GM12801 (cell line): Measurements from ENCODE around the gene NVL.

Experiments used
- TF ChIP-seq, protein P1 (sequence below): IDR thresholded peaks from one replicate; pipeline ENCODE4 v1.5.1; 2011; ENCODE audit warnings: control low read depth; ENCODE audit not compliant: insufficient read length; ENCODE audit errors: extremely low read depth

NVL gene

DNA sequence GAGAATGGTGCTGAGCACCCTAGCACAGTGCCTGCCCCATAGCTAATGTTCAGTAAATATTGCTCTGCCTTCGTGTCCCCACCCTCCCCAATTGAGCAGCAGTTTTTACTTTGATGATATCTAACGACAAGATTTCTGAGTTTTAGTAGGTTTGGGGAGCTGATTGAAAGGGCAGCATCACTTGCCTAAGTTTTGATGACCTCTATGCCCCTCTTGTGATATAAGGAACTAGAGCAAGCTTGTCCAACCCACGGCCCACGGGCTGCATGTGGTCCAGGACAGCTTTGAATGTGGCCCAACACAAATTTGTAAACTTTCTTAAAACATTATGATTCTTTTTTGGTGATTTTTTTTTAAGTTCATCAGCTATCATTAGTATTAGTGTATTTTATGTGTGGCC lies 28.3 kb upstream of the NVL start:
- TF ChIP-seq, protein P1, sequence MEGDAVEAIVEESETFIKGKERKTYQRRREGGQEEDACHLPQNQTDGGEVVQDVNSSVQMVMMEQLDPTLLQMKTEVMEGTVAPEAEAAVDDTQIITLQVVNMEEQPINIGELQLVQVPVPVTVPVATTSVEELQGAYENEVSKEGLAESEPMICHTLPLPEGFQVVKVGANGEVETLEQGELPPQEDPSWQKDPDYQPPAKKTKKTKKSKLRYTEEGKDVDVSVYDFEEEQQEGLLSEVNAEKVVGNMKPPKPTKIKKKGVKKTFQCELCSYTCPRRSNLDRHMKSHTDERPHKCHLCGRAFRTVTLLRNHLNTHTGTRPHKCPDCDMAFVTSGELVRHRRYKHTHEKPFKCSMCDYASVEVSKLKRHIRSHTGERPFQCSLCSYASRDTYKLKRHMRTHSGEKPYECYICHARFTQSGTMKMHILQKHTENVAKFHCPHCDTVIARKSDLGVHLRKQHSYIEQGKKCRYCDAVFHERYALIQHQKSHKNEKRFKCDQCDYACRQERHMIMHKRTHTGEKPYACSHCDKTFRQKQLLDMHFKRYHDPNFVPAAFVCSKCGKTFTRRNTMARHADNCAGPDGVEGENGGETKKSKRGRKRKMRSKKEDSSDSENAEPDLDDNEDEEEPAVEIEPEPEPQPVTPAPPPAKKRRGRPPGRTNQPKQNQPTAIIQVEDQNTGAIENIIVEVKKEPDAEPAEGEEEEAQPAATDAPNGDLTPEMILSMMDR: no peak

DNA sequence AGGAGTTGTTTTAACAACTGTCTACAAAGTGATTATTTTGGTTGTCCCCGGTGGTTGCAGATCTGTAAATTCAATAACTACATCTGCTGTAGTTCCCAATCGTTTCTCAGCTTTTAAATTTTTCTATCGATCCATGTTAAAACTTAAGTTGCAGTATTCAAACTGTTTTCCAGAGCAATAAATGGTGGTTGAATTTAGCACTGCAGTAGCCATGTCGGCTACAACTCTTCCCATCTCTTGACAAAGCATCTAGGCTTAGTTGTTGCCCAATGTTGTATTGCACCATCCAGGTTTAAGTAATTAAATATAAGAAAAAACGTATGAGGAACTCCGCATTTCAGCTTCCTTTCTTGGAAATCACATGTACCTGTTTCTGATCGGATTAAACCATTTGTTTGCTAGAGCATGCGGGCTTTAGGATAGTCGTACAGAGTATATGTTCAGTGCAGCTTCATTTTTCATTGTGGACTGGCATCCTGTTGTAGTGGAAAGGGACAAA lies 27.7 kb upstream of the NVL start:
- TF ChIP-seq, protein P1: no peak

DNA sequence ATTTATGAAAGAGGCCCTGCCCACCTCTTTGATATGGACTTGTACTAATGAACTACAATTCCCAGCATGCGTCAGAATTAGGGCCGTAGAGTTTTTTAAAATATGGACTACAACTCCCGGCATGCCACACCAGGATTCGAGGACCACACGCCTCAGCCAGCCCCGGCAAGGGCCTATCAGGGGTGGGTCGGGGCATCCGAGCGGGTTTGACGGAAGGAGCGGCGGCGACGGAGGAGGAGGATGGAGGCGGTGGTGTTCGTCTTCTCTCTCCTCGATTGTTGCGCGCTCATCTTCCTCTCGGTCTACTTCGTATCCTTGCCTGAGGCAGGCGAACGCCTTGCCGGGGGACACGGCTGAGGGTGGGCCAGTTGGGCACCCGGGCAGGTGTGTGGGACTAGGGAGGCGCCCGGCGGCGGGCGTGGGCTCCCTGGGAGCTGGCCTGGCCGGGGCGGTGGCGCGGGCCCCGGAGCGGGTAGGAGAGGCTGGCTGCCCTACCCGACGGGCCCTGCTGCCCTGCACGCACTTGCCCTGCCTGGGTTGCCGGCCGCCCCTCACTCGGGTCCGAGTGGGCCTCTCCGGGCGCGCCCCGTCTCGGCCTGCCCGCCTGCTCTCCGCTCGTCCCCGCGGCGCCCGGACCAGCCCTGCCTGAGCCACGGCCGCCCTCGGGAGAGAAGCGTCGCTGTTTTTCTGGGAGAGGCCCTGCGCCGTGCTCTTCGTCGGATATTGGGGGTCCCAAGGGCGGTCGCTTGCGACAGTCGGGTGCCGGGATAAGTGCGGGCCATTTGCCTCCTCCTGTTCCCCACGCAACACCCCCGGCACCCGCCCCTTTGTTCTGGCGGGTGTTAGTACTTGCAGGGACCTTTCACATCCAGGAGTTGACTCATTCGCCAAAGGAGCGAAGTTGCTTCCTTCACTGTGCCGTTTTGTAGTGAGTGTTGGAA lies 27.0 kb upstream of the NVL start, which contains the start of gene CNIH4:
Gene CNIH4 (plus strand): TSS at position 195 of the 941 bp plus-strand sequence. CDS start 46 bp downstream, at position 241.
- TF ChIP-seq, protein P1: no peak

DNA sequence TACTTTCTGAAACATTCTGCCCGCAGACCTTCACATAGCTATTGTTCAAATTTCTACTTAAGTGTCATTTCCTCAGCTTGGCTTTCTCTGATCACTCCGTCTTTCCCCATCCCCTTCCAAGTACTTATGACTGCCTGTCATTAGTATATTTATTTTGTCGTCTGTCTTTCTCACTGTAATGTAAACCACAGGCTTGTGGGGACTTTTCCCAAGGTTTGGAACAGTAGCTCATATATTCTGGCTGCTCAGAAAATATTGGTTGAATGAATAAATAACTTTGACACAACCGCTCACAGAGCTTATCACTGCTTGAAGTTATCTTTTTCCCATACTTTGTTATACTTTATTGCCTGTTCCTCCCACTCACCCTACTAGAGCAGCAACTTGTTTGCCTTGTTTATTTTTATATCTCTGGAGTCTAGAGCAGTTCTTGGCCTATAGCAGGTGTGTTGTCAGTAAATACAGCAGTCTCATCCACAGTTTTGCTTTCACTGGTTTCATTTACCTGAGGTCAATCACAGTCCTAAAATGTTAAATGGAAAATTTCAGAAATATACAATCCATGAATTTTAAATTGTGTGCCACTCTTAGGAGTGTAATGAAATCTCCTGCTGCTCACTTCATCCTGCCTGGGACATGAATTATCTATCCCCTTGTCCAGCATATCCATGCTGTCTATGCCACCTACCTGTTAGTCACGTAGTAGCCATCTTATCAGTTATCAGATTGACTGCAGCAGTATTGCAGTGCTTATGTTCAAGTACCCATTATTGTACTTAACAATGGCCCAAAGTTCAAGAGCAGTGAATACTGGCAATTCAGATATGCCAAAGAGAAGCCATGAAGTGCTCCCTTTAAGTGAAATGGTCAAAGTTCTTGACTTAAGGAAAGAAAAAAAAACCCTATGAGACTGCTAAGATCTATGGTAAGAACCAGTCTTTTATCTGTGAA lies 24.3 kb upstream of the NVL start:
- TF ChIP-seq, protein P1: no peak

DNA sequence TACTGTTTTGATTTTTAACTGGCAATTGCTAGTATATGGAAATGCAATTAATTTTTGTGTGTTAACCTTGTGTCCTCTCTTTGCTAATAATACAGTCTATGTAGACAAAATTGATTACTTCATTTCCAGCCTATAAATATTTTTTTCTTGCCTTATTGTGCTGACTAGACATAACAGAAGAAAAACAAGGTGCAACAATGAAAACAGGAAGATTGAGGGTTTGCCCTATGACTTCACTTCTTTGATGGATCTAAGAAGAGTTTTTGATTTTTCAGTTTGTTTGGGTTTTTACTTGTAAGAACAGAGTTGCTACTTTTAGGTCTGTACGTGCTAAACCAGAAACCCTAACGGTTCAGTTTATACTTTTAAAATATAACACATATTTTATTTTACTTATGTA lies 18.2 kb upstream of the NVL start:
- TF ChIP-seq, protein P1: no peak

DNA sequence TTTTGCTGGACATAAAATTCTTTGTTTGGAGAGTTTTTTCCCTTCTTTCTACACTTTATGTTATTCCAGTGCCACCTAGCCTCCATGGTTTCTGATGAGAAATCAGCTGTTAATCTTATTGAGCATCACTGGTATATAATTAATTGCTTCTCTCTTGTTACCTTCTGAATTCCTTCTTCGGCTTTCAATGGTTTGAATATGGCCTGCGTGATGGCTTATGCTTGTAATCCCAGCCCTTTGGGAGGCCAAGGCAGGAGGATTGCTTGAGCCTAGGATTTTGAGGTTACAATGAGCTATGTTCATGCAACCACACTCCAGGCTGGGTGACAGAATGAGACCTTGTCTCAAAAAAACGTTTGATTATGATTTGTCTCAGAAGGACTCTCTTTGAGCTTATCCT lies 13.7 kb upstream of the NVL start:
- TF ChIP-seq, protein P1: no peak

DNA sequence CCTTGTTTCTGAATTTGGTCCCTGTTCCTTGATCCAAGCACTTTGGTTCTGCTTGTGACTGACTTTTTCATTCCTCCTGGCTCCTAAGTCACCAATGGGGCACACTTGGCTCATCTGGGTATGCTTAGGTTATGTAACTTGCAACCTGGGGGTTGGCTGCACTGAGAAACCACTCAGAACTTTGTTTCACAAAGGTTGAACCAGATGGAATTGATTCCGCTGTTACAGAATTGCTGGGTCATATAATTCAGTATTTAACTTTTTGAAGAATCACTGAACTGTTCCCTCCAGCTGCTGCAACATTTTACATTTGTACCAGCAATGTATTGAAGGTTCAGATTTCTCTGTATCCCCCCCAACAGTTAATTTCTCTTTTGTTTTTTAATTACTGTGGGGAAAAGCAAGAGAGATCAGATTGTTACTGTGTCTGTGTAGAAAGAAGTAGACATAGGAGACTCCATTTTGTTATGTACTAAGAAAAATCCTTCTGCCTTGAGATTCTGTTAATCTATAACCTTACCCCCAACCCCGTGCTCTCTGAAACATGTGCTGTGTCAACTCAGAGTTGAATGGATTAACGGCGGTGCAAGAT lies 9.6 kb upstream of the NVL start:
- TF ChIP-seq, protein P1: no peak
